WERI-Rb-1 (cell line): ENCODE measurements around the gene GGNBP2.

Experiments
- DNase-seq: peaks from one replicate; pipeline ENCODE4 v3.0.0-alpha.2; 2020
- H3K27ac ChIP-seq: fragments of 250-450 bp; sonication (Bioruptor Pico); 2 replicates; pipeline ENCODE4 v1.5.1; 2020; ENCODE audit warnings: mild to moderate bottlenecking, moderate library complexity
- H3K27me3 ChIP-seq: fragments of 250-450 bp; sonication (Bioruptor Pico); 2 replicates; pipeline ENCODE4 v1.5.1; 2021; ENCODE audit warnings: mild to moderate bottlenecking, low read depth, moderate library complexity; ENCODE audit not compliant: insufficient read depth, severe bottlenecking
- H3K36me3 ChIP-seq: fragments of 250-450 bp; sonication (Bioruptor Pico); 2 replicates; pipeline ENCODE4 v1.5.1; 2020; ENCODE audit warnings: mild to moderate bottlenecking, moderate library complexity
- H3K4me3 ChIP-seq: 2 replicates; pipeline ENCODE4 v1.5.1; 2011; ENCODE audit warnings: low read depth, mild to moderate bottlenecking, control low read depth, low read length
- H3K9me3 ChIP-seq: fragments of 250-450 bp; sonication (Bioruptor Pico); 2 replicates; pipeline ENCODE4 v1.5.1; 2021; ENCODE audit warnings: mild to moderate bottlenecking, moderate library complexity; ENCODE audit not compliant: severe bottlenecking
- CTCF ChIP-seq: IDR thresholded peaks from 2 replicates; pipeline ENCODE4 v1.5.1; 2011; ENCODE audit warnings: low read depth, mild to moderate bottlenecking, control low read depth, inconsistent platforms, low read length

Gene GGNBP2

GRCh38 chr17:36576793-36577192 is 32.1 kb downstream of the GGNBP2 start:
- Histone ChIP-seq H3K27me3 (no peaks in the 10 kb centered on the region), H3K4me3 (no peak overlapping the region), H3K9me3 (no peaks in the 10 kb centered on the region), H3K36me3 (peaks cover 61% of the 10 kb centered on the region), H3K27ac (no peak overlapping the region)
- no peak for DNase-seq
- TF ChIP-seq CTCF: no peak

- Histone ChIP-seq H3K9me3 (no peaks in the 10 kb centered on the region), H3K27ac (no peak overlapping the region), H3K4me3 (no peak overlapping the region), H3K36me3 (peaks cover 58% of the 10 kb centered on the region), H3K27me3 (no peaks in the 10 kb centered on the region)
- no peak for DNase-seq
- no peak for TF ChIP-seq CTCF
Observed at GRCh38 chr17:36578671-36579070, 34.0 kb downstream of the GGNBP2 start.

GRCh38 chr17:36583787-36584186 is 39.1 kb downstream of the GGNBP2 start:
- no peaks in the 10 kb centered on the region for H3K9me3 ChIP-seq
- no peaks in the 10 kb centered on the region for H3K27me3 ChIP-seq
- H3K36me3 ChIP-seq: peaks cover 76% of the 10 kb centered on the region
- no peak overlapping the region for H3K4me3 ChIP-seq
- DNase-seq: no peak
- no peak overlapping the region for H3K27ac ChIP-seq
- TF ChIP-seq CTCF: no peak

- TF ChIP-seq CTCF: no peak
Observed at GRCh38 chr17:36586138-36586537, 41.4 kb downstream of the GGNBP2 start.

GRCh38 chr17:36590082-36590481 is 45.4 kb downstream of the GGNBP2 start:
- DNase-seq: no peak
- no peaks in the 10 kb centered on the region for H3K9me3 ChIP-seq
- H3K27me3 ChIP-seq: no peaks in the 10 kb centered on the region
- no peak overlapping the region for H3K27ac ChIP-seq
- H3K4me3 ChIP-seq: no peak overlapping the region
- H3K36me3 ChIP-seq: peaks cover 49% of the 10 kb centered on the region
- TF ChIP-seq CTCF: no peak

More at GRCh38 chr17:36586138-36586537, 41.4 kb downstream of the GGNBP2 start:
- Histone ChIP-seq H3K4me3 (no peak overlapping the region), H3K36me3 (peaks cover 62% of the 10 kb centered on the region), H3K9me3 (no peaks in the 10 kb centered on the region), H3K27ac (peak overlapping the region; percentile 25), H3K27me3 (no peaks in the 10 kb centered on the region)
- DNase-seq: no peak

GRCh38 chr17:36591434-36592315 is 47.0 kb downstream of the GGNBP2 start, which contains the start of gene DHRS11:
Gene DHRS11 (plus strand): TSS chr17:36591879. CDS start chr17:36592010, 131 bp downstream.
- Histone ChIP-seq H3K4me3 (peak within 1 kb of the TSS; percentile 77), H3K27me3 (no peaks in the 10 kb centered on the region), H3K27ac (peak within 1 kb of the TSS; percentile 84), H3K9me3 (no peaks in the 10 kb centered on the region), H3K36me3 (peaks cover 48% of the 10 kb centered on the region)
- no peak for TF ChIP-seq CTCF
- DNase-seq: peak; percentile 87
